CD8-positive, alpha-beta memory T cell (primary cell): ENCODE results near the gene SPIN4. TPM values are rescaled to one million over a fixed set of nuclear protein-coding genes. Genes with fewer than 3 reads are reported as not detected.
"Not testable (repeated sequence)": the region's sequence is repeated elsewhere in the genome, so short reads cannot be mapped to it uniquely, and the experiment has no call there.

Experiments used
- CTCF ChIA-PET: fragments of 350-600 bp; sonication (Branson Sonifier 250); formaldehyde crosslinking; loops from one replicate; lab custom pipeline; 2021; ENCODE audit warnings: antibody characterized with exemption; lab: Charles Lee
- POLR2A ChIA-PET: fragments of 350-600 bp; sonication (Branson Sonifier 250); formaldehyde crosslinking; loops from one replicate; lab custom pipeline; 2021; ENCODE audit warnings: antibody characterized with exemption; lab: Charles Lee
- DNase-seq, 5 donors: peaks; one replicate each; pipeline versions ENCODE4 v3.0.0 to v3.0.0-alpha.2; 2020 to 2022; ENCODE audit warnings: mixed read lengths in 1 of 5
- H3K27ac ChIP-seq: one replicate; pipeline ENCODE4 v1.7.0; 2013; ENCODE audit warnings: low read depth, mild to moderate bottlenecking, low read length, moderate library complexity
- H3K27me3 ChIP-seq: 2 replicates; pipeline ENCODE4 v1.7.0; 2013; ENCODE audit warnings: low read length, mild to moderate bottlenecking; ENCODE audit not compliant: insufficient read depth, poor library complexity, severe bottlenecking
- H3K36me3 ChIP-seq: 2 replicates; pipeline ENCODE4 v1.7.0; 2013; ENCODE audit warnings: mild to moderate bottlenecking, low read length, moderate library complexity; ENCODE audit not compliant: insufficient read depth
- H3K4me1 ChIP-seq: 2 replicates; pipeline ENCODE4 v1.7.0; 2013; ENCODE audit warnings: mild to moderate bottlenecking, low read length, moderate library complexity; ENCODE audit not compliant: insufficient read depth
- H3K4me3 ChIP-seq: 2 replicates; pipeline ENCODE4 v1.7.0; 2013; ENCODE audit warnings: mild to moderate bottlenecking, low read length
- H3K9me3 ChIP-seq: 2 replicates; pipeline ENCODE4 v1.7.0; 2013; ENCODE audit warnings: mild to moderate bottlenecking, low read length
- H3K27ac Mint-ChIP-seq, 8 donors: one replicate each; pipeline ENCODE4 v1.8.0; 2020 to 2021; ENCODE audit warnings: mixed read lengths in 8 of 8, mild to moderate bottlenecking in 6 of 8, inconsistent platforms in 3 of 8, moderate library complexity in 3 of 8
- H3K27me3 Mint-ChIP-seq, 2 donors: one replicate each; pipeline ENCODE4 v1.8.0; 2020 to 2021; ENCODE audit warnings: mixed read lengths in 2 of 2, mild to moderate bottlenecking in 1 of 2, moderate library complexity in 1 of 2
- H3K36me3 Mint-ChIP-seq, 3 donors: one replicate each; pipeline ENCODE4 v1.8.0; 2020 to 2021; ENCODE audit warnings: mixed read lengths in 3 of 3, inconsistent platforms in 1 of 3, mild to moderate bottlenecking in 1 of 3
- H3K4me1 Mint-ChIP-seq, 3 donors: one replicate each; pipeline ENCODE4 v1.8.0; 2020 to 2021; ENCODE audit warnings: mixed read lengths in 3 of 3, inconsistent platforms in 1 of 3, mild to moderate bottlenecking in 1 of 3
- H3K4me3 Mint-ChIP-seq, 7 donors: one replicate each; pipeline ENCODE4 v1.8.0; 2020 to 2021; ENCODE audit warnings: mixed read lengths in 7 of 7, mild to moderate bottlenecking in 6 of 7, moderate library complexity in 4 of 7, inconsistent platforms in 2 of 7
- H3K9me3 Mint-ChIP-seq, 5 donors: one replicate each; pipeline ENCODE4 v1.8.0; 2020 to 2022; ENCODE audit warnings: mixed read lengths in 5 of 5, mild to moderate bottlenecking in 3 of 5, moderate library complexity in 2 of 5, inconsistent platforms in 1 of 5
- polyA plus RNA-seq: library from polyadenylated mRNA; unstranded; fragments of 300-500 nt; fragmentation: Illumina TruSeq; gene quantifications from one replicate; pipeline ENCODE4 v1.2.3, GENCODE V29; 2021
- total RNA-seq, 2 experiments: library from RNA; stranded (reverse); gene quantifications; one replicate each; pipeline ENCODE4 v1.2.3, GENCODE V29; 2021

SPIN4 gene
- total RNA-seq (1 to 10 TPM; 5.8 to 6.6 TPM), polyA plus RNA-seq (1.8 TPM)

DNA sequence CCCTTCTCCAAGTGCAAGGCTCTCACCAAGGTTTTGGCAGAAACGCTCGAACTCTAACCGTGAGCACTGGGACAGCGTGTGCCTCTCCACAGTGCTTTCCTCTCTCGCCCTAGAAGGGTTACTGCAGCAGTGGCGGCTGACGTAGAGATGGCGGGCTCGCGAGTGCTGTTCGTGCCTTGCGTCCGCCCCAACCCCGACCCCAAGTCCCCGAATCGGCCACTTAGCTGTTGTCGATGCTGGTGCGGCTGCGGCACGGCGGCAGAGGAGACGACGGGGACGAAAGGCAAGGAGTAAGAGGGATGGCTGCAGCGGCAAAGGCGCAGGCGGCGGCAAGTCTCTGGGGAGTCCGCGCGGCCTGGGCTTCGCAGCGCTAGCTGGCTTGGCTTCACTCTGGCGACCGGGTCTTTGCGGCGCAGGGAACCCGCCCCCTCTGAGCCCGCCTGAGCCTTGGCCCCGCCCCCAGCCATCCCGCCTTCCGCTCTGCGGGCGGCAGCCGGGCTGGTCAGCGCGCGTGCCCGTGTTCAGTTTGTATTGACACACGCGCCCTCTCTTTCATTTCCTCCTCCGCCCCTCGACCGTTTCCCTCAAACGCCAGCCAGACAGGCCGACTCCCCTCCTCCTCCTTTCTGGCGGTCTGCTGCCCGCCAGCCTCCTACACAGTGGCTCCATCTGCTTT is at the start of gene SPIN4:
Gene SPIN4, minus strand, starts transcription at position 392 of the 676 bp plus-strand sequence. CDS start 513 bp downstream, outside the sequence.
- no peaks in the 10 kb centered on the region for H3K27me3 Mint-ChIP-seq
- H3K4me1 Mint-ChIP-seq: peaks cover 14 to 30% (median 20%) of the 10 kb centered on the region in 3 donors
- Histone ChIP-seq H3K4me1 (no peaks in the 10 kb centered on the region), H3K4me3 (peak within 1 kb of the TSS; percentile 81), H3K27me3 (no peaks in the 10 kb centered on the region), H3K36me3 (no peaks in the 10 kb centered on the region), H3K9me3 (no peaks in the 10 kb centered on the region), H3K27ac (peak within 1 kb of the TSS; percentile 43)
- H3K36me3 Mint-ChIP-seq: peaks cover 0 to 7% (median 0%) of the 10 kb centered on the region in 3 donors
- H3K9me3 Mint-ChIP-seq: no peaks in the 10 kb centered on the region
- CTCF ChIA-PET: no interaction called here
- DNase-seq: peak; percentile 31 to 70 (median 59)
- peak within 1 kb of the TSS; percentile 86 to 94 (median 88) for H3K4me3 Mint-ChIP-seq
- H3K27ac Mint-ChIP-seq: peak within 1 kb of the TSS; percentile 67 to 92 (median 84)
- POLR2A ChIA-PET: interaction anchor here (1.0 kb wide), 1 partner anchor 404 kb away, joined by 4 read pairs; a partner anchor contains a TSS

DNA sequence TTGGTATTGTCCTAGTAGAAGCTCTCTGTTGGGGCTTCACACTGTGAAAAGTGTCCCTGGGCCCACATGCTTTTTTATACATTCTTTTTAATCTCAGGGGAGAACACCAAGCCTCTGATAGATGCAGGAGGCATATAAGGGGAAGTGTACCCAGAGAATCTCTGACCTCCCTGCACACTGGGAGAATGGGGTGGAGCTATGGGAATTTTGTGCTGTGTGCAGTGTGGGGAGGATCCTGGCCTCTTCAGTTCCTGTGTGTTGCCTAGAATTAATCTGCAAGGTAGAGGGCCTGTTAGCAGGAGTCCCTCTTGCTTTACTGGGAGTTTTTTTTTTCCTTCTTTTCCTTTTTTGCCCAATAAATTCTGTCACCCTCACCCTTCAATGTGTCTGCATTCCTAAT is 49.2 kb upstream of the SPIN4 start:
- ChIA-PET POLR2A (no interaction called here), CTCF (no interaction called here)
- H3K4me1 Mint-ChIP-seq: no peaks in the 10 kb centered on the region
- no peak for DNase-seq
- Histone ChIP-seq H3K27ac (no peak overlapping the region), H3K9me3 (no peaks in the 10 kb centered on the region), H3K36me3 (no peaks in the 10 kb centered on the region), H3K27me3 (no peaks in the 10 kb centered on the region), H3K4me1 (no peaks in the 10 kb centered on the region), H3K4me3 (no peak overlapping the region)
- peaks cover 0 to 6% of the 10 kb centered on the region in 2 donors for H3K27me3 Mint-ChIP-seq
- no peak overlapping the region for H3K27ac Mint-ChIP-seq
- no peaks in the 10 kb centered on the region for H3K36me3 Mint-ChIP-seq
- peaks cover 0 to 4% (median 0%) of the 10 kb centered on the region in 5 donors for H3K9me3 Mint-ChIP-seq
- H3K4me3 Mint-ChIP-seq: no peak overlapping the region

DNA sequence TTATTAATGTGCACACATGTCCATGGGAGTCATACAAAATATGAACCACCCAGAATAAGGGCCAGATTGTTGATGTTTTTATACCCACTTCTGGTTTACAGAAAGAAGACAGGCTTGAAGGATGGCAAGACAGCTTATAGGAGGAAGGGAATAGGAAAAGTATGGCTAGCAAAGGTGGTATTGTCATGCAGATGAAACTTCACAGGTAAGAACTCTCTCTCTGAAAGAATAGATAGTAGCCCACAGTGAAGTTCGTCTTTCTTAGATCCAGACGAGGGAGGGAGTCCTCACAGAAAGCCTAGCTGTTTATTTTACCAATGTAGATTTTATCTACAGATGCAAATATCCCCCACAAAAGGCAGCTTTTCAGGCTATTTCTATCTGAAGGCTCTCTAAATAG is 43.7 kb upstream of the SPIN4 start:
- H3K4me3 ChIP-seq: no peak overlapping the region
- H3K9me3 ChIP-seq: no peaks in the 10 kb centered on the region
- ChIA-PET CTCF (no interaction called here), POLR2A (no interaction called here)
- Mint-ChIP-seq H3K36me3 (no peaks in the 10 kb centered on the region), H3K9me3 (peaks cover 0 to 3% (median 0%) of the 10 kb centered on the region in 5 donors), H3K27ac (no peak overlapping the region), H3K4me1 (no peaks in the 10 kb centered on the region), H3K27me3 (peaks cover 0 to 6% of the 10 kb centered on the region in 2 donors), H3K4me3 (no peak overlapping the region)
- H3K27ac ChIP-seq: no peak overlapping the region
- H3K36me3 ChIP-seq: no peaks in the 10 kb centered on the region
- no peaks in the 10 kb centered on the region for H3K27me3 ChIP-seq
- DNase-seq: no peak
- no peaks in the 10 kb centered on the region for H3K4me1 ChIP-seq

DNA sequence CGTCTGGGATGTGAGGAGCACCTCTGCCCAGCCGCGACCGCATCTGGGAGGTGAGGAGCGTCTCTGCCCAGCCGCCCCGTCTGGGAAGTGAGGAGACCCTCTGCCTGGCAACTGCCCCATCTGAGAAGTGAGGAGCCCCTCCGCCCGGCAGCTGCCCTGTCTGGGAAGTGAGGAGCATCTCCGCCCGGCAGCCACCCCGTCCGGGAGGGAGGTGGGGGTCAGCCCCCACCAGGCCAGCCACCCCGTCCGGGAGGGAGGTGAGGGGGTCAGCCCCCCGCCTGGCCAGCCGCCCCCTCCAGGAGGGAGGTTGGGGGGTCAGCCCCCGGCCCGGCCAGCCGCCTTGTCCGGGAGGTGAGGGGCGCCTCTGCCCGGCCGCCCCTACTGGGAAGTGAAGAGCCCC is 42.0 kb upstream of the SPIN4 start:
- H3K36me3 ChIP-seq, H3K4me1 ChIP-seq, H3K4me3 ChIP-seq, H3K4me1 Mint-ChIP-seq, H3K36me3 Mint-ChIP-seq, DNase-seq, H3K27me3 Mint-ChIP-seq, H3K4me3 Mint-ChIP-seq, H3K9me3 Mint-ChIP-seq, CTCF ChIA-PET, H3K27ac ChIP-seq, H3K27me3 ChIP-seq, POLR2A ChIA-PET, H3K9me3 ChIP-seq, H3K27ac Mint-ChIP-seq: not testable (repeated sequence)

DNA sequence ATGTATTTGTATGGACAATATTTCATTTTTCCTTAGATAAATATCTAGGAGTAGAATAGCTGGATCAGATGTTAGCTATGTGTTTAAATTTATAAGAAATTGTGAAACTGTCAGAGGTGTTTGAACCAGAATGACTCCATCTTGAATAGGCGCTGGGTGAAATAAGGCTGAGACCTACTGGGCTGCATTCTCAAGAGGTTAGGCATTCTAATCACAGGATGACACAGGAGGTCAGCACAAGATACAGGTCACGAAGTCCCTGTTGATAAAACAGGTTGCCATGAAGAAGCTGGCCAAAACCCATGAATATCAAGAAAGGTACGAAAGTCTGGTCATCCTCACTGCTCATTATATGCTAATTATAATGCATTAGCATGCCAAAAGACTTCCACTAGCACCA is 36.3 kb upstream of the SPIN4 start:
- CTCF ChIA-PET: no interaction called here
- POLR2A ChIA-PET: no interaction called here
- no peak overlapping the region for H3K4me3 Mint-ChIP-seq
- no peaks in the 10 kb centered on the region for H3K36me3 Mint-ChIP-seq
- peaks cover 0 to 5% (median 0%) of the 10 kb centered on the region in 5 donors for H3K9me3 Mint-ChIP-seq
- H3K27ac Mint-ChIP-seq: no peak overlapping the region
- no peak for DNase-seq
- Histone ChIP-seq H3K27me3 (no peaks in the 10 kb centered on the region), H3K9me3 (no peaks in the 10 kb centered on the region), H3K4me3 (no peak overlapping the region), H3K27ac (no peak overlapping the region), H3K36me3 (no peaks in the 10 kb centered on the region), H3K4me1 (no peaks in the 10 kb centered on the region)
- H3K27me3 Mint-ChIP-seq: no peaks in the 10 kb centered on the region
- H3K4me1 Mint-ChIP-seq: no peaks in the 10 kb centered on the region

DNA sequence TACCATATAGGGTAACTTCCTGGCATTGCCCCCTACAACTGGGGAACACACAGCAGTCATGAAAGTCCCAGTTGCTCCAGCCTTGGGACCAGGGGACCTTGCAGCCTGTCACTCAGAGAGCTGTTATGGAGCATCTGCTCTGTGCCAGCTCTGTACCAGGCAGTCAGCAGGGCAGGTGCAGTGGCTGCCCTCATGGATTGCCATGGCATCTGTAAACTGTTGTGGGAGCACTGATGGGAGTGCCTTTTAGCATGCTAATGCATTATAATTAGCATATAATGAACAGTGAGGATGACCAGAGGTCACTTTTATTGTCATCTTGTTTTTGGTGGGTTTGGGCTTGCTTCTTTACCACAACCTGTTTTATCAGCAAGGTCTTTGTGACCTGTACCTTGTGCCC is 33.1 kb upstream of the SPIN4 start:
- H3K4me1 Mint-ChIP-seq, H3K27me3 ChIP-seq, H3K4me3 Mint-ChIP-seq, H3K4me3 ChIP-seq, CTCF ChIA-PET, H3K27ac Mint-ChIP-seq, H3K36me3 ChIP-seq, H3K4me1 ChIP-seq, POLR2A ChIA-PET, H3K27me3 Mint-ChIP-seq, H3K9me3 Mint-ChIP-seq, H3K27ac ChIP-seq, H3K36me3 Mint-ChIP-seq, H3K9me3 ChIP-seq, DNase-seq: not testable (repeated sequence)

DNA sequence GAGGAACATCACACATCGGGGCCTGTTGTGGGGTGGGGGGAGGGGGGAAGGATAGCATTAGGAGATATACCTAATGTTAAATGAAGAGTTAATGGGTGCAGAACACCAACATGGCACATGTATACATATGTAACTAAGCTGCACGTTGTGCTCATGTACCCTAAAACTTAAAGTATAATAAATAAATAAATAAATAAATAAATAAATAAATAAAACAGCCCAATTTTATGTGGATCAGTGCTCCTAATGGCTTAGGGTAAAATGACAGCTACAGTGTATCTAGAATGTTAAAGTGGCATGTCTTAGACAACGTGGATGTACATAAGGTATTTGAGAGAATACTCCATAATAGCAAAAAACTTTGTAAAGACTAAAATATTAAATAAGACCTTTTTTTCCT is 21.9 kb upstream of the SPIN4 start:
- H3K27me3 Mint-ChIP-seq, H3K36me3 ChIP-seq, H3K9me3 Mint-ChIP-seq, H3K27ac Mint-ChIP-seq, H3K36me3 Mint-ChIP-seq, H3K27me3 ChIP-seq, H3K9me3 ChIP-seq, H3K27ac ChIP-seq, CTCF ChIA-PET, POLR2A ChIA-PET, H3K4me3 ChIP-seq, H3K4me1 Mint-ChIP-seq, DNase-seq, H3K4me1 ChIP-seq, H3K4me3 Mint-ChIP-seq: not testable (repeated sequence)

DNA sequence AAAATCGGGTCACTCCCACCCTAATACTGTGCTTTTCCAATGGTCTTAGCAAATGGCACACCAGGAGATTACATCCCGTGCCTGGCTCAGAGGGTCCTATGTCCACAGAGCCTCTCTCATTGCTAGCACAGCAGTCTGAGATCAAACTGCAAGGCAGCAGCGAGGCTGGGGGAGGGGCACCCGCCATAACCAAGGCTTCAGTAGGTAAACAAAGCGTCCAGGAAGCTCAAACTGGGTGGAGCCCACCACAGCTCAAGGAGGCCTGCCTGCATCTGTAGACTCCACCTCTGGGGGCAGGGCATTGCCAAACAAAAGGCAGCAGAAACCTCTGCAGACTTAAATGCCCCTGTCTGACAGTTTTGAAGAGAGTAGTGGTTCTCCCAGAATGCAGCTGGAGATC is 16.6 kb upstream of the SPIN4 start:
- H3K36me3 ChIP-seq, POLR2A ChIA-PET, H3K27ac ChIP-seq, H3K27me3 ChIP-seq, H3K4me1 ChIP-seq, H3K4me3 ChIP-seq, H3K4me3 Mint-ChIP-seq, H3K4me1 Mint-ChIP-seq, H3K36me3 Mint-ChIP-seq, DNase-seq, H3K27ac Mint-ChIP-seq, H3K9me3 ChIP-seq, CTCF ChIA-PET: not testable (repeated sequence)
- Mint-ChIP-seq H3K27me3 (peaks cover 0 to 10% of the 10 kb centered on the region in 2 donors), H3K9me3 (peaks cover 2 to 27% (median 15%) of the 10 kb centered on the region in 5 donors)
